GM12892 (cell line): ENCODE data around the gene PHLDB1.

ENCODE experiments used
- POLR2A ChIP-seq: IDR thresholded peaks from 2 replicates; pipeline ENCODE4 v1.6.1; 2011; ENCODE audit warnings: low read depth, low read length, control low read depth
- TAF1 ChIP-seq: IDR thresholded peaks from 2 replicates; pipeline ENCODE4 v1.6.1; 2011; ENCODE audit warnings: low read depth, mild to moderate bottlenecking, control low read depth, low read length, borderline replicate concordance

DNA sequence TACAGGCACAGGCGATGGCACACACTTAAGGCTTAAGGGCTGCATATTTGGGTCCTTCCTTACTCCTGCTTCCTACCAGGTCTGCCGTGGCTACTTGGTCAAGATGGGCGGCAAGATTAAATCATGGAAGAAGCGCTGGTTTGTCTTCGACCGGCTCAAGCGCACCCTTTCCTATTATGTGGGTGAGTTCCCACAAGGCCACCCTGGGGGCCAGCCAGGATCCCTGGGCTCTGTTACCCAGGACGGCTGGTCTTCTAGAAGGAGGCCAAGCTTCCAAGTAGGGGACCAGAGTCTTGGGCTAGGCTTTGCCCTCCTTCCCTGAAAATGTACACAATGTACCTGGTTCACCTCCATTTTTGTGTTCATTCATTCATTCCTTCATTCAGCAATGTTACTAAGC lies 43.0 kb downstream of the PHLDB1 start:
- TF ChIP-seq TAF1 = no peak
- no peak for TF ChIP-seq POLR2A
